Measurements from ENCODE around the gene PKIG. TPM values are rescaled to one million over a fixed set of nuclear protein-coding genes. Genes with fewer than 3 reads are reported as not detected.

Gene PKIG
- total and polyA plus RNA-seq, 4 donors, result 25.5 to 107 (median 66.1) TPM

DNA sequence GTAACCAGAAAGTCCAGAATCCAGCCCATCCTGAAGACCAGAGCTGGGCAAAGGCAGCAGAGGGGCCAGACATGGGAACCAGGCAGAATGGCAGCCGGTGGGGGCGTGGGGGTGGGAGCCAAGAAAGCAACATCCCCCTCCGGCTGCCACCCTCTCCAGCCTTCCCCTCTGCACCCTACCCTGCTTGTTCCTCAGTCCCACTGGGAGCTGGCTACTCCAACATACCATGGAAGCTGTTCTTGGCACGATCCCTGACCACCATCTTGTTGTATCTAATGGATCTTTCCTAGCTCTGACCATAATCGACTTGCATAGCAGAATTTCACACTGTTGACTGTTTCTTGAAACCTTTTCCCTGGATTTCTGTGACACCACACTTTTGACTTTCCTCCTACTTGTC, 38.9 kb downstream of the PKIG start:
- Histone ChIP-seq H3K27me3 (ENCODE audit: control insufficient read depth, insufficient read depth, low read length) (no peaks in the 10 kb centered on the region), H3K36me3 (ENCODE audit: control insufficient read depth, insufficient read depth, low read length) (peaks cover 44% of the 10 kb centered on the region), H3K4me1 (ENCODE audit: control insufficient read depth, insufficient read depth, low read length) (peaks cover 6% of the 10 kb centered on the region), H3K27ac (ENCODE audit: low read depth, low read length) (no peak overlapping the region), H3K4me3 (ENCODE audit: low read depth, low read length) (no peak overlapping the region), H3K9me3 (ENCODE audit: control insufficient read depth, insufficient read depth, low read length) (peaks cover 4% of the 10 kb centered on the region)
- 91% methylated on average over 5 of the region's 5 CpGs for WGBS (ENCODE audit: insufficient coverage)
- DNase-seq (ENCODE audit: low read depth in 4 of 6, low spot score in 6 of 6), result no peak

DNA sequence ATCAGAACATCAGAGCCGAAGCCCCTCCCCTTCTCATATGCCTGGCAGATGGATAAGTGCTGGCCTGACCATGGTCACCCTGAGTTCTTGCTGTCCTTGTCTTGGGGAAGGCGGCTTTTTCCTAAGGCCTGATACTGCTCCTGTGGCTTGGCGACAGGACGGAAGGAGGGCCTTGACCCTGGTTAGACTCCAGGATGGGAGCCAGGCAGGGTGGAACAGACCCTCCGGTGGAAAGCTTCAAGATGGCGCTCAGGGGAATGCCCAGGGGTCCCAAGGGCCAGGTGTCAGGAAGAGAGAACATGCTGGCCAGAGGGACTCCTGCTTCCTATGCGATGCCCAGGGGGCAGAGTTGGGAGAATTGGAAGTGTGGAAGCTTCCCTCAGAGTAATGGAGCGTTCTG, 39.6 kb downstream of the PKIG start:
- H3K4me3 ChIP-seq (ENCODE audit: low read depth, low read length), result no peak overlapping the region
- H3K9me3 ChIP-seq (ENCODE audit: control insufficient read depth, insufficient read depth, low read length), result peaks cover 4% of the 10 kb centered on the region
- WGBS (ENCODE audit: insufficient coverage), result 98% methylated on average over 8 of the region's 8 CpGs
- H3K27ac ChIP-seq (ENCODE audit: low read depth, low read length), result no peak overlapping the region
- no peaks in the 10 kb centered on the region for H3K27me3 ChIP-seq (ENCODE audit: control insufficient read depth, insufficient read depth, low read length)
- H3K36me3 ChIP-seq (ENCODE audit: control insufficient read depth, insufficient read depth, low read length), result peaks cover 39% of the 10 kb centered on the region
- H3K4me1 ChIP-seq (ENCODE audit: control insufficient read depth, insufficient read depth, low read length), result no peaks in the 10 kb centered on the region
- DNase-seq (ENCODE audit: low read depth in 4 of 6, low spot score in 6 of 6), result no peak

DNA sequence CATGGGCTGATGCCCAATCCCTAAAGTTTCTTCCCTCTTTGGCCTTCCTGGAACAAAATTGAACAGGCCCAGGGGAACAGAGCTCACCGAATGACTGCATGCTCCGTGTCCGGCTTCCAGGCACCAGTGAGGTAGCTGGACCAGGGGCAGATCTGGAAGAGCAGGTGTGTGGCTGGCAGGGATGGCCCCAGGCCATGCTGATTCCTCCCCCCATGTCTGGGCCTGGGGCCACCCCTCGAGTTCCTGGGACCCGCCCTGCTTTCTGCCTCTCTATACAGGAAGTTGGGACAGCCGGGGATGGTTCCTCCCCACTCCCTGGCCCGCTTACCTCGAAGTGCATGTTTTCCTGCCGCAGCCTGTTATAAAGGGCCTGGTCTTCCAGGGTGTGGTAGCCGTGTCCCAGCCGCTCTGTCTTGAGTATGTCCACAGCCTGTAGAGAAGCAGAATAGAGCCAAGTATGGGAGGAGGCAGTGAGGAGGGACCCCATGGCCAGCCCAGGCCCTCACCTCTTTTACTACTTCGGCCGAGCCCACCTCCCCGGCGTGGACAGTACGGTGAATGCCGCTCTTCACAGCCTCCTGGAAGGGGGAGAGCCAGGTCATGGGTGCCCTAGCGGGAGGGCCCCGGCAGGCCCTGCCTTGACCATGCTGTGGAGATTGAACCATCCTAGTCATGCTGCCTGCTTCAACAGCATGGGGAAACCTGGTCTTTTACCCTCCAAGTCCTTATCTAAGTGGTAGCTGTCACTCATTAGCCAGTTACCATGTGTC, 40.3 kb downstream of the PKIG start:
- DNase-seq (ENCODE audit: low read depth in 4 of 6, low spot score in 6 of 6), result no peak
- Histone ChIP-seq H3K36me3 (ENCODE audit: control insufficient read depth, insufficient read depth, low read length) (peaks cover 35% of the 10 kb centered on the region), H3K9me3 (ENCODE audit: control insufficient read depth, insufficient read depth, low read length) (peaks cover 4% of the 10 kb centered on the region), H3K4me1 (ENCODE audit: control insufficient read depth, insufficient read depth, low read length) (no peaks in the 10 kb centered on the region), H3K27ac (ENCODE audit: low read depth, low read length) (no peak overlapping the region), H3K27me3 (ENCODE audit: control insufficient read depth, insufficient read depth, low read length) (no peaks in the 10 kb centered on the region), H3K4me3 (ENCODE audit: low read depth, low read length) (no peak overlapping the region)
- 100% methylated on average over 19 of the region's 19 CpGs for WGBS (ENCODE audit: insufficient coverage)

DNA sequence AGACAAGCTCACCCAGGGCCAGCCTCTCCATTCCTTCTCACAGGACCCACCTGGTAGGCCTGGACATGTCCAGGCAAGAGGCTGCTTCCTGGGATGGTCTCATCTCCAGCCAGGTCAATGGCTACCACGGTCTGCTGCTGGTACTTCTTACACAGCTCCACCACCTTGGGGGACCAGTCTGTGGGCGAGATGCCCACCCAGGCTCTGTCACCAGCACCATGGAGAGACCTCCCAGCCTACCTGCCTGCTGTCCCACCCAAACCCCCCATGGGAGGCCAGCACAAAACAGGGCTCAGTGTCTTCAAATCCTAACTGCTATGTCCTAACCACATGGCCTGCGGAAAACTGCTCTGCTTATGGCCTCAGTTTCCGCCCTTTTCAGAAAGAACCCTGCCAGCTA, 41.8 kb downstream of the PKIG start:
- Histone ChIP-seq H3K4me1 (ENCODE audit: control insufficient read depth, insufficient read depth, low read length) (no peaks in the 10 kb centered on the region), H3K27ac (ENCODE audit: low read depth, low read length) (no peak overlapping the region), H3K36me3 (ENCODE audit: control insufficient read depth, insufficient read depth, low read length) (peaks cover 24% of the 10 kb centered on the region), H3K4me3 (ENCODE audit: low read depth, low read length) (no peak overlapping the region), H3K9me3 (ENCODE audit: control insufficient read depth, insufficient read depth, low read length) (peaks cover 4% of the 10 kb centered on the region), H3K27me3 (ENCODE audit: control insufficient read depth, insufficient read depth, low read length) (no peaks in the 10 kb centered on the region)
- no peak for DNase-seq (ENCODE audit: low read depth in 4 of 6, low spot score in 6 of 6)
- WGBS (ENCODE audit: insufficient coverage), result 96% methylated on average over 4 of the region's 4 CpGs

DNA sequence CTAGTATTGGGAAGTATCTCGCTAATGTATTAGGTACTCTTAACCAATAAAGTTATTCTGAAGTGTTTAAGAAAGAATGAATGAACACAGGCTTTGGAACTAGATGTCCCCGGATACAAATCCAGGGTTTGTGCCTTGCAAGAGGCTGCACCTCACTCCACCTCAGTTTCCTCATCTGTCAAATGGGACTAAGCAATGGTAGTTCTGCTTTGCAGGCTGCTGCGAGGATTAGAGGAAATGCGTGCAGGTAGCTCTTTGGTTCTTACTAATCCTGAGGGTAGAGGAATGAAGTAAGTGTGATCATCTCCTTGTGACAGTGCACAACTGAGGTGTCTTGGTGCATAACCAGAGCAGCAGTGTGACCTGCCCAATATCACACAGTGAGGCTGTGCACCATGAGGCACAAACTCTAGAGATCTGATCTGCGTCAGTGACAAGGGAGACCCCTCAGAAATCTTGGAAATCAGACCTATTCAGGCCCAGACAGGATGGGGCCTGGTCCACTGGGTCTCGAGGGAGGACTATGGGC, 42.4 kb downstream of the PKIG start:
- H3K27ac ChIP-seq (ENCODE audit: low read depth, low read length), result no peak overlapping the region
- H3K27me3 ChIP-seq (ENCODE audit: control insufficient read depth, insufficient read depth, low read length), result no peaks in the 10 kb centered on the region
- H3K36me3 ChIP-seq (ENCODE audit: control insufficient read depth, insufficient read depth, low read length), result peaks cover 18% of the 10 kb centered on the region
- DNase-seq (ENCODE audit: low read depth in 4 of 6, low spot score in 6 of 6), result no peak
- 78% methylated on average over 2 of the region's 6 CpGs for WGBS (ENCODE audit: insufficient coverage)
- H3K9me3 ChIP-seq (ENCODE audit: control insufficient read depth, insufficient read depth, low read length), result peaks cover 4% of the 10 kb centered on the region
- H3K4me1 ChIP-seq (ENCODE audit: control insufficient read depth, insufficient read depth, low read length), result peaks cover 5% of the 10 kb centered on the region
- H3K4me3 ChIP-seq (ENCODE audit: low read depth, low read length), result no peak overlapping the region

DNA sequence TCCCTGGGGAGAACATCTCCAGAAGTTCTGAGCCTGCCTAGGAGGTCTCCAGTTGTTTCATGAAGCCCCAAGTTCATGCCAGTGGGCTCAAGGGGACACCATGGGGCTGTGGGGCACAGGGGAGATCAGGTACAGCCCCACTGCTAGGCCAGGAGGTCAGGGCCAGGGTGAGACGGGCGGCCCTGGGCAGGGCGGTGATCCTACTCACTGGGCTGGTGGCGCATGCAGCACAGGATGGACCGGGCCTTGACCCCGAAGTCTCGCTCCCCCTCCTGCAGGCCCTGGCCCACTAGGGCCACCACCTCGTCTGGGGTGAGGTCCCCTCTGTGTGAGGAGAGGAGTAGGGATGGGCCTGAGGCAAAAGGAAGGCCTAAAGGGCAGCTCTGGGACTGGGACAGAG, 43.0 kb downstream of the PKIG start:
- H3K27me3 ChIP-seq (ENCODE audit: control insufficient read depth, insufficient read depth, low read length), result no peaks in the 10 kb centered on the region
- WGBS (ENCODE audit: insufficient coverage), result 94% methylated on average over 8 of the region's 8 CpGs
- H3K36me3 ChIP-seq (ENCODE audit: control insufficient read depth, insufficient read depth, low read length), result peaks cover 14% of the 10 kb centered on the region
- H3K4me1 ChIP-seq (ENCODE audit: control insufficient read depth, insufficient read depth, low read length), result peaks cover 5% of the 10 kb centered on the region
- peaks cover 4% of the 10 kb centered on the region for H3K9me3 ChIP-seq (ENCODE audit: control insufficient read depth, insufficient read depth, low read length)
- H3K4me3 ChIP-seq (ENCODE audit: low read depth, low read length), result no peak overlapping the region
- DNase-seq (ENCODE audit: low read depth in 4 of 6, low spot score in 6 of 6), result no peak
- no peak overlapping the region for H3K27ac ChIP-seq (ENCODE audit: low read depth, low read length)

DNA sequence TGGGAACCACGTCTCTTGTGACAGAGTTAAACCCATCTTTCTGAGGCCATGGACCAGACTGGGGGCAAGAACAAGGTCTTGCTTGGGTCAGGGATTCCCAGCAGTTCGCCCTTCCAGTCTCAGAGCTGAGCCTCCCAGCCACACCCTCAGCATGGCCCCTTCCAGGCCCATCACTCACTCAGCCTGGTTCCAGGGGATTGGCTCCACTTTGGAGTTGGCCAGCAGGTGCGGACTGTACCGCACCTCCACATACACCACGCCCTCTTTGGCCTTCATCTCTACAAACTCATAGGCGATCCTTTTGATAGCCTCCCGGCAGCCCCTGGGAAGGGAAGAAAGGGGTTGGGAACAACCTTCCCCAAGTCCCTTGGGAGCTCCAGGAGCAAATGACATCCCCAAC, 43.9 kb downstream of the PKIG start:
- 94% methylated on average over 7 of the region's 7 CpGs for WGBS (ENCODE audit: insufficient coverage)
- H3K4me1 ChIP-seq (ENCODE audit: control insufficient read depth, insufficient read depth, low read length), result peaks cover 5% of the 10 kb centered on the region
- DNase-seq (ENCODE audit: low read depth in 4 of 6, low spot score in 6 of 6), result no peak
- peaks cover 4% of the 10 kb centered on the region for H3K9me3 ChIP-seq (ENCODE audit: control insufficient read depth, insufficient read depth, low read length)
- no peaks in the 10 kb centered on the region for H3K27me3 ChIP-seq (ENCODE audit: control insufficient read depth, insufficient read depth, low read length)
- H3K36me3 ChIP-seq (ENCODE audit: control insufficient read depth, insufficient read depth, low read length), result peaks cover 14% of the 10 kb centered on the region
- no peak overlapping the region for H3K27ac ChIP-seq (ENCODE audit: low read depth, low read length)
- no peak overlapping the region for H3K4me3 ChIP-seq (ENCODE audit: low read depth, low read length)

DNA sequence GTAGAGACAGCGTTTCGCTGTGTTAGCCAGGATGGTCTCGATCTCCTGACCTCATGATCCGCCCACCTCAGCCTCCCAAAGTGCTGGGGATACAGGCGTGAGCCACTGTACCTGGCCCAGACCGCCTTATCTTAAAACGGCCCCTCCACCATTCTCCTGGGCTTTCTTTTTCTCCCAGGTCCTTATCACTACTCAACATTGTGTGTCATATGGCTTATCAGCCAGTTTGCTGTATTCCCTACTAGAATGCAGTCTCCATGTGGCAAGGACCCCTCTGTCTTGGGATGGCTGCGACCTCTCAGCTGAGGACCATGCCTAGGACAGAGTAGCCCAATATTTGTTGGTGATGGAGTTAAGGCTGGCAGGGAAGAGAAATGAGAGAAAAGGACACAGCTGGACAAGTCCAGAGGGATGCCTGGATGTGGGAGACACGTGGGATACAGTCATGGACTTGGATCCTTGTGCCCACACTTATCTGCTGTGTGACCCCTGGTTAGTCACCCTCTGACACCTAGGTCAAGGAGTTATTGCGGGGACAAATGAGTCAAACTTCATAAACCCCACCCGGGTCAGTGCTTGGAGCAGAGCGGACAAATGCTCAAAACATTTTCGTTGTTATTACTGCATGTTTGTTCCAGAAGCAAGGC, 45.1 kb downstream of the PKIG start:
- Histone ChIP-seq H3K27ac (ENCODE audit: low read depth, low read length) (no peak overlapping the region), H3K4me3 (ENCODE audit: low read depth, low read length) (no peak overlapping the region), H3K9me3 (ENCODE audit: control insufficient read depth, insufficient read depth, low read length) (peaks cover 4% of the 10 kb centered on the region), H3K27me3 (ENCODE audit: control insufficient read depth, insufficient read depth, low read length) (no peaks in the 10 kb centered on the region), H3K4me1 (ENCODE audit: control insufficient read depth, insufficient read depth, low read length) (peaks cover 10% of the 10 kb centered on the region), H3K36me3 (ENCODE audit: control insufficient read depth, insufficient read depth, low read length) (peaks cover 13% of the 10 kb centered on the region)
- no peak for DNase-seq (ENCODE audit: low read depth in 4 of 6, low spot score in 6 of 6)
- WGBS (ENCODE audit: insufficient coverage), result 96% methylated on average over 13 of the region's 13 CpGs

DNA sequence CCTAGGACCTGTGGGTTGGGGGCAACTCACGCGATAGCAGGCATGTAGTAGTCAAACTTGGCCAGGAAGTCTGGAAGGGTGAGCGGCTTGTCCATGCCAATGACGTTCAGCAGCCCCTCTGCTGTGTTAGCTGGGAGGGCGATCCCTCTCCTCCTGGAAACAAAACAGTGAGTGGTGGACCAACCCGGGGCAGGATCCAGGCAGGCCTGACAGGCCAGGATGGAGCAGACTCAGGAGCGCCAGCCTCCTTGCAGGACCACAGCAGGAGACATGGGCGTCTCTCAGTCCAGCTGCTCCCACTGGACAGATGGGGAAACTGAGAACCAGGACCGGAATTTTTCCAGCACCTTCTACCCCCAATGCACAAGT, 46.6 kb downstream of the PKIG start:
- H3K4me3 ChIP-seq (ENCODE audit: low read depth, low read length), result no peak overlapping the region
- peaks cover 3% of the 10 kb centered on the region for H3K36me3 ChIP-seq (ENCODE audit: control insufficient read depth, insufficient read depth, low read length)
- DNase-seq (ENCODE audit: low read depth in 4 of 6, low spot score in 6 of 6), result no peak
- H3K27ac ChIP-seq (ENCODE audit: low read depth, low read length), result no peak overlapping the region
- peaks cover 17% of the 10 kb centered on the region for H3K4me1 ChIP-seq (ENCODE audit: control insufficient read depth, insufficient read depth, low read length)
- 88% methylated on average over 8 of the region's 9 CpGs for WGBS (ENCODE audit: insufficient coverage)
- H3K9me3 ChIP-seq (ENCODE audit: control insufficient read depth, insufficient read depth, low read length), result no peaks in the 10 kb centered on the region
- no peaks in the 10 kb centered on the region for H3K27me3 ChIP-seq (ENCODE audit: control insufficient read depth, insufficient read depth, low read length)

DNA sequence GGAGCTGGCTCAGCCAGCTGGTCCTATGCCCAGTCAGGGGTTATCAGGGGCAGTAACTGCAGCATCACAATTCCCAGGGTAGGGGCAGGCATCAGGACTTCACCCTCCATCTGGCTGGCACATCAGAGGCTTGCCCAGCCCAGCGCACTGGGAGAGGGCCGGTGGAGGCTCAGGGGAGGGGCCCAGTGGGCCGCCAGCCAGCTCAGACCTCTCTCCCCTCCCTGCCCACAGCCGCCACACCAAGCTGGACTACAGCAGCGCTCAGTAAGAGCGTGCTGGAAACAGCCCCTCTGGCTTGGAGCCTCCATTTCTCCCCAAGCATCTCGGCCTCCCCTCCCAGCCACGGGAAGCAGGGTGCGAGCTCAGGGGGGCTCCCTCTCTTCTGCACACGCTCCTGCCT, 47.2 kb downstream of the PKIG start:
- Histone ChIP-seq H3K9me3 (ENCODE audit: control insufficient read depth, insufficient read depth, low read length) (no peaks in the 10 kb centered on the region), H3K27ac (ENCODE audit: low read depth, low read length) (no peak overlapping the region), H3K36me3 (ENCODE audit: control insufficient read depth, insufficient read depth, low read length) (no peaks in the 10 kb centered on the region), H3K4me3 (ENCODE audit: low read depth, low read length) (no peak overlapping the region), H3K4me1 (ENCODE audit: control insufficient read depth, insufficient read depth, low read length) (peaks cover 18% of the 10 kb centered on the region), H3K27me3 (ENCODE audit: control insufficient read depth, insufficient read depth, low read length) (no peaks in the 10 kb centered on the region)
- WGBS (ENCODE audit: insufficient coverage), result 65% methylated on average over 10 of the region's 10 CpGs
- no peak for DNase-seq (ENCODE audit: low read depth in 4 of 6, low spot score in 6 of 6)

Measured in spinal cord (tissue), 10 donors.